Common myeloid progenitor, CD34-positive (primary cell): ENCODE data around the gene WNK1.
"Not testable (repeated sequence)": the region's sequence is repeated elsewhere in the genome, so short reads cannot be mapped to it uniquely, and the experiment has no call there.

ENCODE experiments used
- CTCF ChIA-PET: fragments of 350-600 bp; sonication (Branson Sonifier 250); formaldehyde crosslinking; loops from one replicate; lab custom pipeline; 2021; ENCODE audit warnings: antibody characterized with exemption; lab: Charles Lee
- POLR2A ChIA-PET: fragments of 350-600 bp; sonication (Branson Sonifier 250); formaldehyde crosslinking; loops from one replicate; lab custom pipeline; 2021; ENCODE audit warnings: antibody characterized with exemption; lab: Charles Lee
- DNase-seq, 3 donors: peaks; one replicate each; pipeline versions ENCODE4 v3.0.0 to v3.0.0-alpha.2; 2013
- H3K27ac ChIP-seq, 2 experiments: 1 replicate in 1 of 2; 2 replicates in 1 of 2; pipeline ENCODE4 v1.7.0; 2013; ENCODE audit warnings: inconsistent platforms in 2 of 2, low read length in 2 of 2, mild to moderate bottlenecking in 2 of 2, low read depth in 1 of 2, moderate library complexity in 1 of 2; ENCODE audit not compliant: severe bottlenecking in 2 of 2, insufficient read depth in 1 of 2, poor library complexity in 1 of 2
- H3K27me3 ChIP-seq, 5 experiments: replicated peaks in 2 of 5; 1 replicate in 3 of 5; 2 replicates in 2 of 5; pipeline versions ENCODE4 v1.6.1 to v1.7.0; 2013; ENCODE audit warnings: low read length in 4 of 5, mild to moderate bottlenecking in 2 of 5, moderate library complexity in 2 of 5, inconsistent platforms in 1 of 5; ENCODE audit not compliant: insufficient read depth in 5 of 5, control insufficient read depth in 4 of 5
- H3K36me3 ChIP-seq, 4 experiments: 1 replicate in 2 of 4; 2 replicates in 2 of 4; pipeline versions ENCODE4 v1.6.1 to v1.7.0; 2013; ENCODE audit warnings: low read length in 3 of 4, control low read depth in 1 of 4, mild to moderate bottlenecking in 1 of 4; ENCODE audit not compliant: control insufficient read depth in 4 of 4, insufficient read depth in 4 of 4
- H3K4me1 ChIP-seq, 4 experiments: 1 replicate in 3 of 4; 2 replicates in 1 of 4; pipeline versions ENCODE4 v1.6.1 to v1.7.1; 2013; ENCODE audit warnings: low read length in 3 of 4, mild to moderate bottlenecking in 3 of 4, control low read depth in 1 of 4, inconsistent platforms in 1 of 4, moderate library complexity in 1 of 4; ENCODE audit not compliant: control insufficient read depth in 4 of 4, insufficient read depth in 4 of 4; ENCODE audit errors: control extremely low read depth in 1 of 4
- H3K4me3 ChIP-seq, 7 experiments: 1 replicate in 4 of 7; 2 replicates in 3 of 7; pipeline versions ENCODE4 v1.5.1 to v1.7.0; 2013; ENCODE audit warnings: mild to moderate bottlenecking in 7 of 7, low read length in 6 of 7, moderate library complexity in 6 of 7, inconsistent platforms in 2 of 7, low read depth in 2 of 7, control low read depth in 1 of 7; ENCODE audit not compliant: insufficient read depth in 4 of 7, control insufficient read depth in 1 of 7; ENCODE audit errors: extremely low read depth in 1 of 7
- H3K9me3 ChIP-seq, 5 experiments: 1 replicate in 4 of 5; 2 replicates in 1 of 5; pipeline versions ENCODE4 v1.6.1 to v1.7.1; 2013; ENCODE audit warnings: low read length in 4 of 5, mild to moderate bottlenecking in 2 of 5, inconsistent platforms in 1 of 5, low read depth in 1 of 5, moderate library complexity in 1 of 5; ENCODE audit not compliant: control insufficient read depth in 4 of 5, insufficient read depth in 2 of 5; ENCODE audit errors: control extremely low read depth in 1 of 5
- WGBS: methylation state at CpG from one replicate; pipeline ENCODE4 v1.1.5; 2013; ENCODE audit not compliant: insufficient coverage; 5-methylcytosine and 5-hydroxymethylcytosine counted together

Gene WNK1

GRCh38 chr12:926641-927040 lies 174.3 kb downstream of the WNK1 start:
- no peak for DNase-seq
- no peak overlapping the region for H3K4me3 ChIP-seq
- no peaks in the 10 kb centered on the region for H3K9me3 ChIP-seq
- H3K27ac ChIP-seq: no peak overlapping the region
- CTCF ChIA-PET: no interaction called here
- no peaks in the 10 kb centered on the region for H3K27me3 ChIP-seq
- over 99% methylated on average over 10 of the region's 12 CpGs for WGBS
- POLR2A ChIA-PET: no interaction called here
- peaks cover 20 to 61% (median 48%) of the 10 kb centered on the region in 4 experiments for H3K36me3 ChIP-seq
- no peaks in the 10 kb centered on the region for H3K4me1 ChIP-seq

GRCh38 chr12:931060-931459 lies 178.7 kb downstream of the WNK1 start:
- H3K4me1 ChIP-seq: no peaks in the 10 kb centered on the region
- H3K27me3 ChIP-seq: no peaks in the 10 kb centered on the region
- no peaks in the 10 kb centered on the region for H3K9me3 ChIP-seq
- no peak overlapping the region for H3K27ac ChIP-seq
- peaks cover 16 to 44% (median 35%) of the 10 kb centered on the region in 4 experiments for H3K36me3 ChIP-seq
- ChIA-PET CTCF (no interaction called here), POLR2A (no interaction called here)
- no peak for DNase-seq
- H3K4me3 ChIP-seq: no peak overlapping the region
- WGBS: 98% methylated on average over 5 of the region's 5 CpGs

GRCh38 chr12:931591-931990 lies 179.2 kb downstream of the WNK1 start:
- WGBS: 81% methylated on average over 4 of the region's 4 CpGs
- Histone ChIP-seq H3K27me3 (no peaks in the 10 kb centered on the region), H3K4me1 (no peaks in the 10 kb centered on the region), H3K27ac (no peak overlapping the region), H3K9me3 (no peaks in the 10 kb centered on the region), H3K36me3 (peaks cover 14 to 40% (median 34%) of the 10 kb centered on the region in 4 experiments), H3K4me3 (no peak overlapping the region)
- CTCF ChIA-PET: no interaction called here
- DNase-seq: no peak
- POLR2A ChIA-PET: no interaction called here

- H3K4me3 ChIP-seq, H3K9me3 ChIP-seq, H3K27me3 ChIP-seq, H3K27ac ChIP-seq, CTCF ChIA-PET, POLR2A ChIA-PET, DNase-seq, H3K4me1 ChIP-seq: not testable (repeated sequence)
- peaks cover 7 to 28% (median 24%) of the 10 kb centered on the region in 4 experiments for H3K36me3 ChIP-seq
- 94% methylated on average over 8 of the region's 12 CpGs for WGBS
These were observed 183.5 kb downstream of the WNK1 start for GRCh38 chr12:935891-936290.

GRCh38 chr12:936377-937345 lies 184.3 kb downstream of the WNK1 start:
- no peaks in the 10 kb centered on the region for H3K27me3 ChIP-seq
- H3K4me1 ChIP-seq: no peaks in the 10 kb centered on the region
- H3K9me3 ChIP-seq: no peaks in the 10 kb centered on the region
- no peak overlapping the region for H3K27ac ChIP-seq
- DNase-seq: no peak
- WGBS: 96% methylated on average over 5 of the region's 8 CpGs
- H3K36me3 ChIP-seq: peaks cover 3 to 22% (median 18%) of the 10 kb centered on the region in 4 experiments
- CTCF ChIA-PET: interaction anchor here (0.9 kb wide), 1 partner anchor 12 kb away, joined by 3 read pairs; the partner anchor contains the start of gene RAD52
- H3K4me3 ChIP-seq: no peak overlapping the region
- POLR2A ChIA-PET: no interaction called here

- Histone ChIP-seq H3K27ac (no peak overlapping the region), H3K36me3 (peaks cover 3 to 23% (median 12%) of the 10 kb centered on the region in 4 experiments), H3K4me3 (no peak overlapping the region), H3K27me3 (no peaks in the 10 kb centered on the region), H3K9me3 (no peaks in the 10 kb centered on the region), H3K4me1 (no peaks in the 10 kb centered on the region)
- DNase-seq: no peak
- ChIA-PET POLR2A (no interaction called here), CTCF (interaction anchor here (1.0 to 1.2 kb wide), 2 partner anchors 9 to 11 kb away, joined by 3 to 4 read pairs; partner anchors contain the start of gene RAD52)
- WGBS: 100% methylated on average over 2 of the region's 3 CpGs
These were observed 186.4 kb downstream of the WNK1 start for GRCh38 chr12:938810-939209.

GRCh38 chr12:943051-943450 lies 190.7 kb downstream of the WNK1 start:
- Histone ChIP-seq H3K27me3 (no peaks in the 10 kb centered on the region), H3K27ac (no peak overlapping the region), H3K4me1 (peaks cover 0 to 11% (median 7%) of the 10 kb centered on the region in 4 experiments), H3K9me3 (no peaks in the 10 kb centered on the region), H3K4me3 (no peak overlapping the region), H3K36me3 (peaks cover 0 to 15% (median 6%) of the 10 kb centered on the region in 4 experiments)
- ChIA-PET POLR2A (no interaction called here), CTCF (no interaction called here)
- DNase-seq: no peak
- 97% methylated on average over 4 of the region's 6 CpGs for WGBS
